ENCODE results near the gene IFT27. TPM values are rescaled to one million over a fixed set of nuclear protein-coding genes. Genes with fewer than 3 reads are reported as not detected.

The IFT27 gene
- total and polyA plus RNA-seq, 2 of the 4 experiments (the other 2 are of a cell fraction): 14.5 to 26.9 TPM

DNA sequence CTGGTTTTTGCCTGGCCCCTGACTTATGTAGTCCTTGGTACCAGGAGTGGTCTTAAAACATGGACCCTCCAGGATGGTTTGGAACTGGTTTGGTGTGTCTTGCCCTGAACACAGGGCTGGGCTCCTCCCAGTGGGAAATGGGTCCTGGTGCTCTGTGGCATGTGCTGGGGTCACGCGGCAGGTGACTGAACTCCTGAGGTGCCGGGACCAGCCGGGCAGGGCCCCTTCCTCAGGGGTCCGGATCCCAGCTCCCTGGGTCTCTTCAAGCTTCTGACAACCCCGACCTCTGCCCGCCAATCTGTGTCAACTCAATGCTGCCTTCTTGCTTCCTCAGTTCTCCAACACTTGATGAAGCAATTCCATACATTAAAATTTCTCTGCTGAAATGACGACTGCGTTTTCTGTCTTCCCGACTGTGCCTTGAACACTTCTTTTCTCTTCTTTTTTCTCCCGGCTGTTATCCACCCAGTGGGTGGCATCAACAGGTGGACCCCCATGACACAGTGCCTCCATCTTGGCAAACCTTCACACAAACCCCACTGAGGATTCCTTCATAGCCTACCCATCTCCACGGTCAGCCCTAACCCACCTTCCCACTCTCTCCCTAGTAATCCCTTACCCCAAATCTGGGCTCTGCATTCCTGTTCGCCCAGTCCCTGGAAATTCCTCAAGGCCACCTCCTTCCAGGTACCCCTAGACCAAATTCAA lies 4.4 kb downstream of the IFT27 start:
- no peak for ATAC-seq (ENCODE audit: low read depth)
- TF ChIP-seq RCOR1 (IDR thresholded peaks at IDR 0.05; ENCODE audit: insufficient replicate concordance, low read length) (no peak), FOS (IDR thresholded peaks at IDR 0.05; ENCODE audit: low read depth, low read length) (no peak), CHD1 (IDR thresholded peaks at IDR 0.05; ENCODE audit: low read depth, low read length) (no peak), BHLHE40 (IDR thresholded peaks at IDR 0.05; ENCODE audit: low read depth, low read length) (no peak), MXI1 (IDR thresholded peaks at IDR 0.05; ENCODE audit: borderline replicate concordance, low read depth, low read length) (no peak)
- TF ChIP-seq, protein P1, sequence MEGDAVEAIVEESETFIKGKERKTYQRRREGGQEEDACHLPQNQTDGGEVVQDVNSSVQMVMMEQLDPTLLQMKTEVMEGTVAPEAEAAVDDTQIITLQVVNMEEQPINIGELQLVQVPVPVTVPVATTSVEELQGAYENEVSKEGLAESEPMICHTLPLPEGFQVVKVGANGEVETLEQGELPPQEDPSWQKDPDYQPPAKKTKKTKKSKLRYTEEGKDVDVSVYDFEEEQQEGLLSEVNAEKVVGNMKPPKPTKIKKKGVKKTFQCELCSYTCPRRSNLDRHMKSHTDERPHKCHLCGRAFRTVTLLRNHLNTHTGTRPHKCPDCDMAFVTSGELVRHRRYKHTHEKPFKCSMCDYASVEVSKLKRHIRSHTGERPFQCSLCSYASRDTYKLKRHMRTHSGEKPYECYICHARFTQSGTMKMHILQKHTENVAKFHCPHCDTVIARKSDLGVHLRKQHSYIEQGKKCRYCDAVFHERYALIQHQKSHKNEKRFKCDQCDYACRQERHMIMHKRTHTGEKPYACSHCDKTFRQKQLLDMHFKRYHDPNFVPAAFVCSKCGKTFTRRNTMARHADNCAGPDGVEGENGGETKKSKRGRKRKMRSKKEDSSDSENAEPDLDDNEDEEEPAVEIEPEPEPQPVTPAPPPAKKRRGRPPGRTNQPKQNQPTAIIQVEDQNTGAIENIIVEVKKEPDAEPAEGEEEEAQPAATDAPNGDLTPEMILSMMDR (conservative IDR thresholded peaks at IDR 0.05; ENCODE audit: low read depth, low read length): no peak
- TF ChIP-seq, protein P2, sequence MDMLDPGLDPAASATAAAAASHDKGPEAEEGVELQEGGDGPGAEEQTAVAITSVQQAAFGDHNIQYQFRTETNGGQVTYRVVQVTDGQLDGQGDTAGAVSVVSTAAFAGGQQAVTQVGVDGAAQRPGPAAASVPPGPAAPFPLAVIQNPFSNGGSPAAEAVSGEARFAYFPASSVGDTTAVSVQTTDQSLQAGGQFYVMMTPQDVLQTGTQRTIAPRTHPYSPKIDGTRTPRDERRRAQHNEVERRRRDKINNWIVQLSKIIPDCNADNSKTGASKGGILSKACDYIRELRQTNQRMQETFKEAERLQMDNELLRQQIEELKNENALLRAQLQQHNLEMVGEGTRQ (IDR thresholded peaks at IDR 0.05; ENCODE audit: low read depth, low read length): no peak
- Histone ChIP-seq H3K27ac (ENCODE audit: insufficient read depth, low read length) (no peak overlapping the region), H4K5ac (ENCODE audit: low read depth, low read length) (no peak overlapping the region), H3K79me1 (ENCODE audit: low read depth in 1 of 2, low read length in 2 of 2) (peaks cover 12 to 18% of the 10 kb centered on the region in 2 experiments; a peak in 3 of 4 replicates), H4K20me1 (ENCODE audit: insufficient read depth, low read length) (no peaks in the 10 kb centered on the region), H3K14ac (replicated peaks; ENCODE audit: low read depth, low read length) (no peak overlapping the region), H2AK9ac (replicated peaks; ENCODE audit: low read depth, low read length, poor library complexity) (no peak overlapping the region), H3K9me3 (ENCODE audit: control insufficient read depth, insufficient read depth, low read length) (no peaks in the 10 kb centered on the region), H2BK20ac (ENCODE audit: low read depth, low read length) (no peak overlapping the region), H3K9ac (ENCODE audit: low read depth, low read length) (no peak overlapping the region), H3K18ac (ENCODE audit: low read depth, low read length) (no peak overlapping the region), H2AK5ac (ENCODE audit: low read depth, low read length) (no peak overlapping the region), H3K27me3 (ENCODE audit: control insufficient read depth, insufficient read depth, low read length) (no peaks in the 10 kb centered on the region), H3K4ac (ENCODE audit: low read depth, low read length) (no peak overlapping the region), H3K9me1 (ENCODE audit: insufficient read depth, low read length) (no peaks in the 10 kb centered on the region), H4K8ac (ENCODE audit: low read depth in 2 of 2, low read length in 2 of 2) (no peak overlapping the region), H2BK15ac (ENCODE audit: low read depth, low read length) (no peak overlapping the region), H3K36me3 (ENCODE audit: control insufficient read depth, insufficient read depth, low read length) (peaks cover 10% of the 10 kb centered on the region), H3K4me3 (ENCODE audit: insufficient read depth, low read depth, low read length) (no peak overlapping the region), H3K56ac (ENCODE audit: extremely low read depth, insufficient read depth, low read length) (no peak overlapping the region), H3K23ac (ENCODE audit: low read depth, low read length) (no peak overlapping the region), H2BK120ac (ENCODE audit: low read depth, low read length) (no peak overlapping the region), H3K4me1 (ENCODE audit: control insufficient read depth, insufficient read depth, low read length) (peaks cover 4% of the 10 kb centered on the region), H4K91ac (ENCODE audit: insufficient read depth, low read depth, low read length) (no peak overlapping the region), H3K4me2 (ENCODE audit: low read depth, low read length) (no peak overlapping the region), H2AFZ (replicated peaks; ENCODE audit: low read length, poor library complexity) (no peak overlapping the region), H2BK5ac (ENCODE audit: low read depth, low read length, poor library complexity, severe bottlenecking) (no peak overlapping the region)
- ChIA-PET CTCF (interaction anchor here (0.7 kb wide), 1 partner anchor 210 kb away, joined by 4 read pairs; no protein-coding TSS in a partner anchor), POLR2A (ENCODE audit: unreplicated experiment) (no interaction called here)
- 94% methylated on average over 8 of the region's 13 CpGs; no CpG with 5 or more reads in 1 of the 2 experiments for WGBS, 2 experiments (ENCODE audit: extremely low coverage in 2 of 2, insufficient read length in 1 of 2)
- in situ Hi-C loops (cut with MboI; ENCODE audit: low sequenced_read_pairs) (loop anchor here (10.0 kb wide), 1 partner anchor 227 kb away; no protein-coding TSS in a partner anchor), intact Hi-C loops (cut with micrococcal nuclease) (no loop called here), dilution Hi-C loops (cut with HindIII; ENCODE audit: low sequenced_read_pairs, unreplicated experiment) (no loop called here)
- no TSS peak for BruUV-seq (replicated peaks)
- DNase-seq: no peak

All from IMR-90 (cell line).